ENCODE results near the gene CLASP1.

GRCh38 chr2:121470917-121471316, 178.3 kb downstream of the CLASP1 start:
- TF ChIP-seq CTCF (IDR thresholded peaks at IDR 0.05; ENCODE audit: low read depth, low read length, missing input control) (no peak), MAX (IDR thresholded peaks at IDR 0.05) (no peak), TAF1 (conservative IDR thresholded peaks at IDR 0.05) (no peak), ZBTB33 (IDR thresholded peaks at IDR 0.05) (no peak), RXRA (IDR thresholded peaks at IDR 0.05) (no peak), EGR1 (IDR thresholded peaks at IDR 0.05; ENCODE audit: low read depth in 2 of 2) (no peak)
